A673 (cell line): ENCODE results near the gene BBX. TPM values are rescaled to one million over a fixed set of nuclear protein-coding genes. Genes with fewer than 3 reads are reported as not detected.
A peak's percentile ranks its signal among the peaks of the same experiment; 100 is the strongest.

Experiments
- BruUV-seq: library from RNA; stranded (reverse); fragments of 400-500 nt; replicated peaks from 2 replicates; lab custom pipeline; 2021; lab: Mats Ljungman, UMichigan
- CTCF ChIA-PET: fragments of 300-600 bp; sonication (Branson Sonifier 250); formaldehyde crosslinking; loops from one replicate; lab custom pipeline; 2022; ENCODE audit warnings: antibody characterized with exemption; lab: Charles Lee
- POLR2A ChIA-PET: fragments of 300-600 bp; sonication (Branson Sonifier 250); formaldehyde crosslinking; loops from one replicate; lab custom pipeline; 2022; ENCODE audit warnings: antibody characterized with exemption; ENCODE audit not compliant: low non-redundant PET; lab: Charles Lee
- DNase-seq: peaks from one replicate; pipeline ENCODE4 v3.0.0-alpha.2; 2015; ENCODE audit warnings: low spot score
- H3K27ac ChIP-seq: fragments of 200-600 bp; sonication (generic); 2 replicates; pipeline ENCODE4 v1.5.1; 2016; ENCODE audit warnings: mixed run types, low read depth, mild to moderate bottlenecking, mixed read lengths, antibody characterized with exemption, low read length; ENCODE audit not compliant: poor library complexity, severe bottlenecking
- H3K27me3 ChIP-seq: fragments of 200-600 bp; sonication (generic); replicated peaks from 2 replicates; pipeline ENCODE4 v1.6.1; 2017; ENCODE audit warnings: mixed run types, low read depth, mild to moderate bottlenecking, mixed read lengths, antibody characterized with exemption, low read length; ENCODE audit not compliant: insufficient read depth, poor library complexity
- H3K36me3 ChIP-seq: fragments of 200-600 bp; sonication (generic); 2 replicates; pipeline ENCODE4 v1.6.1; 2016; ENCODE audit warnings: mixed run types, mild to moderate bottlenecking, mixed read lengths, antibody characterized with exemption, low read length; ENCODE audit not compliant: insufficient read depth, poor library complexity, severe bottlenecking
- H3K4me1 ChIP-seq: fragments of 200-600 bp; sonication (generic); 2 replicates; pipeline ENCODE4 v1.6.1; 2017; ENCODE audit warnings: mixed run types, mild to moderate bottlenecking, mixed read lengths, antibody characterized with exemption, low read length; ENCODE audit not compliant: insufficient read depth, poor library complexity, severe bottlenecking
- H3K4me3 ChIP-seq: fragments of 200-600 bp; sonication (generic); 2 replicates; pipeline ENCODE4 v1.5.1; 2016; ENCODE audit warnings: low read depth, mixed run types, mild to moderate bottlenecking, mixed read lengths, low read length; ENCODE audit not compliant: poor library complexity, severe bottlenecking
- H3K9me3 ChIP-seq: fragments of 200-600 bp; sonication (generic); 2 replicates; pipeline ENCODE4 v1.6.1; 2016; ENCODE audit warnings: mixed run types, low read depth, mild to moderate bottlenecking, mixed read lengths, antibody characterized with exemption, low read length; ENCODE audit not compliant: poor library complexity, severe bottlenecking
- CTCF ChIP-seq: fragments of 300-800, 200-600 bp; sonication (generic); conservative IDR thresholded peaks from 2 replicates; pipeline ENCODE4 v1.5.1; 2017; ENCODE audit warnings: low read depth, mild to moderate bottlenecking, antibody characterized with exemption, low read length, moderate library complexity, mixed read lengths
- EZH2 ChIP-seq: fragments of 200-600 bp; sonication (generic); IDR thresholded peaks from 2 replicates; pipeline ENCODE4 v1.6.1; 2017; ENCODE audit warnings: borderline replicate concordance, low read depth, mild to moderate bottlenecking, mixed read lengths, antibody characterized with exemption, low read length; ENCODE audit not compliant: poor library complexity, severe bottlenecking
- intact Hi-C: fragments of 100-400 bp; cut with micrococcal nuclease; formaldehyde crosslinking; loops from one replicate; pipeline ENCODE4 v1.10.0; 2022; ENCODE audit not compliant: unreplicated experiment
- total RNA-seq: library from RNA; stranded (reverse); gene quantifications from 2 replicates; pipeline ENCODE4 v1.2.3, GENCODE V29; 2021

BBX gene
- total RNA-seq, 1 experiment from 2014 or later = 28.9 TPM

GRCh38 chr3:107854733-107855132, 332.0 kb downstream of the BBX start:
- Histone ChIP-seq H3K27me3 (no peaks in the 10 kb centered on the region), H3K4me1 (no peaks in the 10 kb centered on the region), H3K36me3 (no peaks in the 10 kb centered on the region), H3K4me3 (no peak overlapping the region), H3K27ac (no peak overlapping the region), H3K9me3 (no peaks in the 10 kb centered on the region)
- ChIA-PET POLR2A (no interaction called here), CTCF (no interaction called here)
- DNase-seq = no peak
- no TSS peak for BruUV-seq
- intact Hi-C loops = loop anchor here (10.0 kb wide), 1 partner anchor 620 kb away; no protein-coding TSS in a partner anchor
- no peak for TF ChIP-seq CTCF
- TF ChIP-seq EZH2 = no peak

- intact Hi-C loops = loop anchor here (10.0 kb wide), 1 partner anchor 619 kb away; no protein-coding TSS in a partner anchor
These were observed 332.9 kb downstream of the BBX start for GRCh38 chr3:107855710-107856109.

GRCh38 chr3:107857854-107858253, 335.1 kb downstream of the BBX start:
- Histone ChIP-seq H3K9me3 (no peaks in the 10 kb centered on the region), H3K4me1 (no peaks in the 10 kb centered on the region), H3K27ac (no peak overlapping the region), H3K36me3 (no peaks in the 10 kb centered on the region), H3K27me3 (peaks cover 11% of the 10 kb centered on the region), H3K4me3 (no peak overlapping the region)
- intact Hi-C loops = loop anchor here (10.0 kb wide), 1 partner anchor 617 kb away; no protein-coding TSS in a partner anchor
- ChIA-PET CTCF (interaction anchor here (0.6 kb wide), 1 partner anchor 13 kb away, joined by 7 read pairs; no protein-coding TSS in a partner anchor), POLR2A (no interaction called here)
- TF ChIP-seq CTCF = no peak
- no peak for TF ChIP-seq EZH2
- no peak for DNase-seq
- no TSS peak for BruUV-seq

More at GRCh38 chr3:107855710-107856109, 332.9 kb downstream of the BBX start:
- Histone ChIP-seq H3K4me1 (no peaks in the 10 kb centered on the region), H3K9me3 (no peaks in the 10 kb centered on the region), H3K27me3 (no peaks in the 10 kb centered on the region), H3K36me3 (no peaks in the 10 kb centered on the region), H3K27ac (no peak overlapping the region), H3K4me3 (no peak overlapping the region)
- ChIA-PET POLR2A (no interaction called here), CTCF (interaction anchor here (0.6 to 0.8 kb wide), 2 partner anchors 77 to 1059 kb away, joined by 4 to 6 read pairs; no protein-coding TSS in a partner anchor)
- BruUV-seq = no TSS peak
- TF ChIP-seq CTCF (peak; percentile 70), EZH2 (no peak)
- peak; percentile 62 for DNase-seq
